Aorta (tissue), 5 donors: ENCODE measurements around the gene C1QC. TPM values are rescaled to one million over a fixed set of nuclear protein-coding genes. Genes with fewer than 3 reads are reported as not detected.
A peak's percentile ranks its signal among the peaks of the same experiment; 100 is the strongest.
"Not testable (repeated sequence)": the region's sequence is repeated elsewhere in the genome, so short reads cannot be mapped to it uniquely, and the experiment has no call there.

ENCODE experiments used
- ATAC-seq: fragments of 200-7000 bp; cut with Tn5 transposase; one replicate; pipeline ENCODE4 v1.9.1; 2022; ENCODE audit warnings: moderate library complexity; ENCODE audit not compliant: low FRiP score
- DNase-seq, 2 donors: peaks; one replicate each; pipeline ENCODE4 v3.0.0-alpha.2; 2020
- H3K27ac ChIP-seq, 2 donors: one replicate each; pipeline ENCODE4 v1.5.1; 2013; ENCODE audit warnings: low read length in 2 of 2, mild to moderate bottlenecking in 2 of 2, moderate library complexity in 2 of 2, control low read depth in 1 of 2, inconsistent platforms in 1 of 2, low read depth in 1 of 2
- H3K27me3 ChIP-seq, 2 donors: one replicate each; pipeline ENCODE4 v1.6.1; 2013; ENCODE audit warnings: control low read depth in 1 of 2, low read length in 1 of 2, mild to moderate bottlenecking in 1 of 2, moderate library complexity in 1 of 2; ENCODE audit not compliant: insufficient read depth in 2 of 2, control insufficient read depth in 1 of 2
- H3K36me3 ChIP-seq, 2 donors: one replicate each; pipeline ENCODE4 v1.6.1; 2013; ENCODE audit warnings: control low read depth in 1 of 2, low read length in 1 of 2, mild to moderate bottlenecking in 1 of 2; ENCODE audit not compliant: insufficient read depth in 2 of 2, control insufficient read depth in 1 of 2
- H3K4me1 ChIP-seq, 2 donors: one replicate each; pipeline ENCODE4 v1.6.1; 2013; ENCODE audit warnings: low read length in 2 of 2, control low read depth in 1 of 2, mild to moderate bottlenecking in 1 of 2, moderate library complexity in 1 of 2; ENCODE audit not compliant: insufficient read depth in 2 of 2, control insufficient read depth in 1 of 2
- H3K4me3 ChIP-seq, 2 donors: one replicate each; pipeline ENCODE4 v1.5.1; 2013; ENCODE audit warnings: low read length in 2 of 2, control low read depth in 1 of 2, mild to moderate bottlenecking in 1 of 2
- H3K9me3 ChIP-seq: one replicate; pipeline ENCODE4 v1.6.1; 2013; ENCODE audit warnings: mild to moderate bottlenecking, low read length; ENCODE audit not compliant: control insufficient read depth
- WGBS, 2 donors: extraction: QIAGEN DNeasy Blood & Tissue Kit; methylation state at CpG; one replicate each; pipeline ENCODE4 v1.1.7; 2013; 5-methylcytosine and 5-hydroxymethylcytosine counted together
- intact Hi-C, 2 donors: fragments of 100-400 bp; cut with DNase I; formaldehyde crosslinking; loops; one replicate each; pipeline versions ENCODE4 v1.14.2 to v1.15.0; 2022
- polyA plus RNA-seq, 2 donors: library from polyadenylated mRNA; stranded (reverse); fragments of 200-250 nt; gene quantifications; one replicate each; pipeline ENCODE4 v1.2.3, GENCODE V29; 2013
- total RNA-seq, 2 donors: library from RNA; stranded (reverse); fragmentation: NEBNext Ultra II Directional; extraction: Animal tissue kit (Norgen Biotek cat#: 25700); gene quantifications; one replicate each; pipeline ENCODE4 v1.2.1, GENCODE V29; 2021
- donor health status: healthy with polysubstance abuse.
- donor health status: Bipolar disorder and iron deficiency.
- donor health status: DM: no; HTN: no; CAD: no.
- donor health status: DM: no; HTN: no; CAD: no.
- donor health status: DM: yes; HTN: yes; CAD: no.

C1QC gene
- total and polyA plus RNA-seq, 4 donors = 49.9 to 295 (median 217) TPM

GRCh38 chr1:22665752-22666151, 22.3 kb downstream of the C1QC start:
- intact Hi-C loops = no loop called here
- no peak overlapping the region for H3K4me3 ChIP-seq
- DNase-seq (no peak), ATAC-seq (no peak)
- no peak overlapping the region for H3K27ac ChIP-seq
- H3K4me1 ChIP-seq = no peaks in the 10 kb centered on the region
- H3K36me3 ChIP-seq = no peaks in the 10 kb centered on the region
- H3K27me3 ChIP-seq = no peaks in the 10 kb centered on the region
- 32 to 48% methylated on average over 3 to 7 of the region's 7 CpGs for WGBS, 2 donors
- H3K9me3 ChIP-seq = no peaks in the 10 kb centered on the region

GRCh38 chr1:22666412-22666811, 23.0 kb downstream of the C1QC start:
- ATAC-seq = no peak
- WGBS, 2 donors = 15% methylated on average over 2 of the region's 2 CpGs
- Histone ChIP-seq H3K27me3 (no peaks in the 10 kb centered on the region), H3K4me1 (no peaks in the 10 kb centered on the region), H3K9me3 (no peaks in the 10 kb centered on the region), H3K4me3 (no peak overlapping the region), H3K36me3 (no peaks in the 10 kb centered on the region), H3K27ac (no peak overlapping the region)
- DNase-seq = no peak
- intact Hi-C loops = no loop called here

- H3K9me3 ChIP-seq, H3K27me3 ChIP-seq, H3K36me3 ChIP-seq, H3K4me1 ChIP-seq, H3K27ac ChIP-seq, intact Hi-C loops, H3K4me3 ChIP-seq, ATAC-seq, DNase-seq: not testable (repeated sequence)
- WGBS, 2 donors = 91 to 97% methylated on average over 2 of the region's 2 CpGs
These were observed 25.4 kb downstream of the C1QC start for GRCh38 chr1:22668840-22669239.

DNA sequence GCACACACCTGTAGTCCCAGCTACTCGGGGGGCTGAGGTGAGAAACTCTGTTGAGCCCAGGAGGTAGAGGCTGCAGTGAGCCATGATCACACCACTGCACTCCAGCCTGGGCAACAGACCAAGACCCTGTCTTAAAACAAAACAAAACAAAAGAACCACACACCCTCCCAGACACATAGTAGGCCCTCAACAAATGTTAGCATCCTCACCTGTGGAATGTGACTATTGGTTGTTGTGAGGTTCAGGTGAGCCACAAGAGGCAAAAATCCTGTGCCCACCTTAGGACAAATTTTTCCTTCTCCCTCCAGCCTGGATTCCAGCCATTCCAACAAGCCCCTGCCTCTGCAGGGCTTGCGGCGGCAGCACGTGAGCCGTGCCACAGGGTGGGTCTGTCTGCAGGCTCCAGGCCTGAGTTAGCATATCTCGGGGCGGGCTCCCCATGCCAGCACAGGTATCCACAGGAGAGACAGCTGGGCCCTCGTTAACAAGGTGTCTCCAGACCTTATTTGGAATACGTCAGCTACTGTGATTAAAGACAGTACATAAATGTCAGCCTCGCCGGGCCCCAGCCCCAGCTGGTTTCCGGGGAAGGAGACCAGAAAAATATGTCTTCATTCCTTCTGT, 27.0 kb downstream of the C1QC start:
- Histone ChIP-seq H3K27ac (no peak overlapping the region), H3K4me3 (no peak overlapping the region), H3K9me3 (no peaks in the 10 kb centered on the region), H3K4me1 (no peaks in the 10 kb centered on the region), H3K27me3 (no peaks in the 10 kb centered on the region), H3K36me3 (no peaks in the 10 kb centered on the region)
- 67 to 69% methylated on average over 12 of the region's 12 CpGs for WGBS, 2 donors
- ATAC-seq = no peak
- intact Hi-C loops = no loop called here
- DNase-seq = no peak

GRCh38 chr1:22671999-22672398, 28.6 kb downstream of the C1QC start:
- no peaks in the 10 kb centered on the region for H3K36me3 ChIP-seq
- H3K27me3 ChIP-seq = no peaks in the 10 kb centered on the region
- H3K9me3 ChIP-seq = no peaks in the 10 kb centered on the region
- no peaks in the 10 kb centered on the region for H3K4me1 ChIP-seq
- no peak for DNase-seq
- intact Hi-C loops = no loop called here
- no peak overlapping the region for H3K4me3 ChIP-seq
- no peak for ATAC-seq
- 94 to 98% methylated on average over 4 of the region's 4 CpGs for WGBS, 2 donors
- H3K27ac ChIP-seq = no peak overlapping the region

- intact Hi-C loops = no loop called here
- ATAC-seq (no peak), DNase-seq (peak in 1 of 2 donors; percentile 67)
- Histone ChIP-seq H3K4me1 (no peaks in the 10 kb centered on the region), H3K27me3 (no peaks in the 10 kb centered on the region), H3K4me3 (no peak overlapping the region), H3K9me3 (no peaks in the 10 kb centered on the region), H3K27ac (no peak overlapping the region), H3K36me3 (no peaks in the 10 kb centered on the region)
- WGBS, 2 donors = 18 to 21% methylated on average over 17 of the region's 17 CpGs
These were observed 30.3 kb downstream of the C1QC start for GRCh38 chr1:22673486-22674409.

- DNase-seq = no peak
- intact Hi-C loops = no loop called here
- Histone ChIP-seq H3K27ac (no peak overlapping the region), H3K4me3 (no peak overlapping the region), H3K4me1 (no peaks in the 10 kb centered on the region), H3K36me3 (no peaks in the 10 kb centered on the region), H3K9me3 (no peaks in the 10 kb centered on the region), H3K27me3 (no peaks in the 10 kb centered on the region)
- 59 to 70% methylated on average over 1 of the region's 1 CpG for WGBS, 2 donors
- no peak for ATAC-seq
These were observed 30.9 kb downstream of the C1QC start for GRCh38 chr1:22674410-22674749.

GRCh38 chr1:22676151-22676550, 32.7 kb downstream of the C1QC start:
- H3K36me3 ChIP-seq, ATAC-seq, H3K9me3 ChIP-seq, H3K4me3 ChIP-seq, intact Hi-C loops, H3K27me3 ChIP-seq, H3K4me1 ChIP-seq, H3K27ac ChIP-seq, DNase-seq: not testable (repeated sequence)
- 94% methylated on average over 15 of the region's 15 CpGs for whole genome bisulfite sequencing, 2 donors
